Nephron progenitor cell (in vitro differentiated cells): ENCODE data around the gene LCK.

ENCODE experiments used
- DNase-seq: peaks from one replicate; pipeline ENCODE4 v3.0.0; 2021
- H3K27ac Mint-ChIP-seq: 2 replicates; pipeline ENCODE4 v1.8.0; 2021; ENCODE audit warnings: mild to moderate bottlenecking, moderate library complexity, mixed read lengths
- H3K27me3 Mint-ChIP-seq: 2 replicates; pipeline ENCODE4 v1.8.0; 2021; ENCODE audit warnings: mild to moderate bottlenecking, low read depth, mixed read lengths; ENCODE audit not compliant: poor library complexity
- H3K36me3 Mint-ChIP-seq: 2 replicates; pipeline ENCODE4 v1.8.0; 2021; ENCODE audit warnings: low read depth, mixed read lengths
- H3K4me1 Mint-ChIP-seq: 2 replicates; pipeline ENCODE4 v1.8.0; 2021; ENCODE audit warnings: mixed read lengths
- H3K4me3 Mint-ChIP-seq: 2 replicates; pipeline ENCODE4 v1.8.0; 2021; ENCODE audit warnings: mild to moderate bottlenecking, moderate library complexity, mixed read lengths
- H3K9me3 Mint-ChIP-seq: 2 replicates; pipeline ENCODE4 v1.8.0; 2021; ENCODE audit warnings: mild to moderate bottlenecking, moderate library complexity, mixed read lengths
- CTCF ChIP-seq: fragments of 200-600 bp; sonication (generic); IDR thresholded peaks from 2 replicates; pipeline ENCODE4 v1.5.0; 2021; ENCODE audit warnings: antibody characterized with exemption

Gene LCK

GRCh38 chr1:32241001-32241763, 9.9 kb upstream of the LCK start:
- Mint-ChIP-seq H3K9me3 (no peaks in the 10 kb centered on the region), H3K4me3 (peak overlapping the region; percentile 87), H3K36me3 (peaks cover 2% of the 10 kb centered on the region), H3K27ac (no peak overlapping the region), H3K4me1 (peaks cover 37% of the 10 kb centered on the region), H3K27me3 (peaks cover 7% of the 10 kb centered on the region)
- TF ChIP-seq CTCF: no peak
- DNase-seq: peak; percentile 74

- peaks cover 47% of the 10 kb centered on the region for H3K4me1 Mint-ChIP-seq
- no peak for TF ChIP-seq CTCF
- DNase-seq: peak; percentile 32
- H3K9me3 Mint-ChIP-seq: no peaks in the 10 kb centered on the region
- no peaks in the 10 kb centered on the region for H3K36me3 Mint-ChIP-seq
- peaks cover 9% of the 10 kb centered on the region for H3K27me3 Mint-ChIP-seq
- H3K27ac Mint-ChIP-seq: no peak overlapping the region
- H3K4me3 Mint-ChIP-seq: peak overlapping the region; percentile 65
These were observed 8.7 kb upstream of the LCK start for GRCh38 chr1:32242341-32242851.

DNA sequence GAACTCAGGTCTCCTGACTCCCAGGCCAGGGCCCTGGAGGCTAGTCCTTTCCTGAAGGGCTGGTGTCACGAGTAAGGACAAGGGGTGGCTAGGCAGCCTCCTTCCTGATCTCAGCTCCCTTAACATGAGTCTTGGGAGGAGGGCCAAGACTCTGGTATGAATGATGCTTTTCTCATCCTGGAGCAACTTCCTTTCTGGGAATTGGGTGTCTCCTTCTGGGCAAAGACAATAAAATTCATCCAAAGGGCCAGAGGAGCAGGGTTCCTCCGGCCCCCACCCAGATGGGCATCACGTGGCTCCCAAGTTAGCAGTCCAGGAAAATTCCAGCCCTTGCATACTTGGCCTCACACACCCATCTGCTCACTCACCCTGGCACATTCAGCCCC, 4.2 kb upstream of the LCK start, which contains the start of gene FAM167B:
Gene FAM167B, plus strand, starts transcription at position 335 of the 386 bp plus-strand sequence. CDS start 200 bp downstream, outside the sequence.
- Mint-ChIP-seq H3K4me1 (peaks cover 58% of the 10 kb centered on the region), H3K9me3 (no peaks in the 10 kb centered on the region), H3K27ac (peak within 1 kb of the TSS; percentile 72), H3K27me3 (peaks cover 16% of the 10 kb centered on the region), H3K4me3 (peak within 1 kb of the TSS; percentile 23), H3K36me3 (no peaks in the 10 kb centered on the region)
- no peak for DNase-seq
- TF ChIP-seq CTCF: no peak

DNA sequence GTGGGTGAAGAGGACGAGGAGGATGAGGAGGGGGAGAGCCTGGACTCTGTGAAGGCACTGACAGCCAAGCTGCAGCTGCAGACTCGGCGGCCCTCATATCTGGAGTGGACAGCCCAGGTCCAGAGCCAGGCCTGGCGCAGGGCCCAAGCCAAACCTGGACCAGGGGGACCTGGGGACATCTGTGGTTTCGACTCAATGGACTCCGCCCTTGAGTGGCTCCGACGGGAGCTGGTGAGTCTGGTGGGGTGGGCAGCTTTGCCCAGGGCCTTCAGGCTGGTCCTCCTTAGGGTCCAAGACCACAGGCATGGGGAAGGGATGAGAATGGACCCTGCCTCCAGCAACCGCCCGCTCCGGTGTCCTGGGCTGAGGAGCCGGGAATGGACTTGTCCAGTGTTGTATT, 3.6 kb upstream of the LCK start:
- H3K9me3 Mint-ChIP-seq: no peaks in the 10 kb centered on the region
- no peaks in the 10 kb centered on the region for H3K36me3 Mint-ChIP-seq
- peaks cover 58% of the 10 kb centered on the region for H3K4me1 Mint-ChIP-seq
- no peak overlapping the region for H3K4me3 Mint-ChIP-seq
- no peak for DNase-seq
- TF ChIP-seq CTCF: no peak
- peaks cover 17% of the 10 kb centered on the region for H3K27me3 Mint-ChIP-seq
- no peak overlapping the region for H3K27ac Mint-ChIP-seq

GRCh38 chr1:32247983-32248889, 2.8 kb upstream of the LCK start:
- Mint-ChIP-seq H3K9me3 (no peaks in the 10 kb centered on the region), H3K27me3 (peaks cover 20% of the 10 kb centered on the region), H3K4me1 (peaks cover 58% of the 10 kb centered on the region), H3K4me3 (peak overlapping the region; percentile 23), H3K27ac (peak overlapping the region; percentile 72), H3K36me3 (no peaks in the 10 kb centered on the region)
- DNase-seq: peak; percentile 89
- peak; percentile 80 for TF ChIP-seq CTCF
